SK-N-SH (cell line): ENCODE data around the gene PACSIN3. TPM values are rescaled to one million over a fixed set of nuclear protein-coding genes. Genes with fewer than 3 reads are reported as not detected.

Source experiments
- CTCF ChIA-PET: fragments of 300-600, 350-600 bp; formaldehyde crosslinking; extraction: SDS; loops from one replicate; lab custom pipeline; 2021; lab: Yijun Ruan, JAX
- POLR2A ChIA-PET: fragments of 350-600 bp; sonication (Branson Sonifier 250); formaldehyde crosslinking; extraction: SDS; loops from one replicate; lab custom pipeline; 2020; ENCODE audit warnings: antibody characterized with exemption, inconsistent platforms; lab: Yijun Ruan, JAX
- DNase-seq: peaks from one replicate; pipeline ENCODE4 v3.0.0; 2012
- H2AFZ ChIP-seq: fragments of 200-600 bp; sonication (generic); 2 replicates; pipeline ENCODE4 v1.8.1; 2016; ENCODE audit warnings: antibody characterized with exemption, mild to moderate bottlenecking, low read depth
- H3F3A ChIP-seq: fragments of 200-600 bp; sonication (generic); replicated peaks from 2 replicates; pipeline ENCODE3; 2016; ENCODE audit warnings: antibody characterized with exemption, mild to moderate bottlenecking; ENCODE audit not compliant: insufficient read depth
- H3K27ac ChIP-seq, 2 experiments: fragments of 200-500 bp in 1 of 2; fragments of 200-600 bp in 1 of 2; sonication (Bioruptor generic) in 1 of 2; sonication (generic), shearing (Covaris generic) in 1 of 2; 2 replicates each; pipeline versions ENCODE4 v1.5.1 to v1.6.1; 2014 to 2016; ENCODE audit warnings: low read depth in 2 of 2, inconsistent platforms in 1 of 2, low read length in 1 of 2, mild to moderate bottlenecking in 1 of 2, mixed read lengths in 1 of 2
- H3K27me3 ChIP-seq: fragments of 200-600 bp; sonication (generic), shearing (Covaris generic); 2 replicates; pipeline ENCODE4 v1.6.1; 2016; ENCODE audit warnings: mixed run types; ENCODE audit not compliant: insufficient read depth
- H3K36me3 ChIP-seq, 2 experiments: fragments of 200-500 bp in 1 of 2; fragments of 200-600 bp in 1 of 2; sonication (Bioruptor generic) in 1 of 2; sonication (generic) in 1 of 2; replicated peaks in 1 of 2; 2 replicates each; pipeline versions ENCODE3 to v1.5.1; 2014 to 2016; ENCODE audit warnings: low read length in 1 of 2, mild to moderate bottlenecking in 1 of 2; ENCODE audit not compliant: insufficient read depth in 2 of 2, control insufficient read depth in 1 of 2
- H3K4me1 ChIP-seq, 2 experiments: fragments of 200-500 bp in 1 of 2; fragments of 200-600 bp in 1 of 2; sonication (Bioruptor generic) in 1 of 2; sonication (generic), shearing (Covaris generic) in 1 of 2; 2 replicates each; pipeline versions ENCODE4 v1.5.1 to v1.6.1; 2014 to 2016; ENCODE audit warnings: low read depth in 1 of 2, low read length in 1 of 2, mixed run types in 1 of 2; ENCODE audit not compliant: insufficient read depth in 2 of 2, control insufficient read depth in 1 of 2
- H3K4me2 ChIP-seq: fragments of 200-600 bp; sonication (generic), shearing (Covaris generic); 2 replicates; pipeline ENCODE4 v1.6.1; 2017; ENCODE audit warnings: mixed run types
- H3K4me3 ChIP-seq, 2 experiments: fragments of 200-500 bp in 1 of 2; fragments of 200-600 bp in 1 of 2; sonication (Bioruptor generic) in 1 of 2; sonication (generic), shearing (Covaris generic) in 1 of 2; 2 replicates each; pipeline versions ENCODE4 v1.5.1 to v1.8.1; 2014 to 2016; ENCODE audit warnings: low read depth in 2 of 2, inconsistent platforms in 1 of 2, low read length in 1 of 2, mild to moderate bottlenecking in 1 of 2, mixed read lengths in 1 of 2, moderate library complexity in 1 of 2
- H3K79me2 ChIP-seq: fragments of 200-600 bp; sonication (generic); 2 replicates; pipeline ENCODE4 v1.8.1; 2017; ENCODE audit warnings: mild to moderate bottlenecking; ENCODE audit not compliant: insufficient read depth
- H3K9ac ChIP-seq: fragments of 200-600 bp; sonication (generic); 2 replicates; pipeline ENCODE4 v1.6.1; 2017; ENCODE audit warnings: mixed run types
- H3K9me2 ChIP-seq: fragments of 200-600 bp; sonication (generic); 2 replicates; pipeline ENCODE4 v1.6.1; 2017; ENCODE audit warnings: mixed run types
- H3K9me3 ChIP-seq: fragments of 200-600 bp; sonication (generic); 2 replicates; pipeline ENCODE4 v1.6.1; 2017; ENCODE audit warnings: mixed run types, mild to moderate bottlenecking, moderate library complexity
- H4K20me1 ChIP-seq: fragments of 200-600 bp; sonication (generic); 2 replicates; pipeline ENCODE4 v1.6.1; 2017; ENCODE audit warnings: mild to moderate bottlenecking, mixed run types; ENCODE audit not compliant: insufficient read depth
- CTCF ChIP-seq: fragments of 200-600 bp; sonication (generic); IDR thresholded peaks from 2 replicates; pipeline ENCODE4 v1.6.1; 2017; ENCODE audit warnings: antibody characterized with exemption, mild to moderate bottlenecking, moderate library complexity
- FOXJ3 ChIP-seq: sonication (generic); formaldehyde crosslinking; IDR thresholded peaks from 2 replicates; pipeline ENCODE4 v1.5.1; 2020; ENCODE audit warnings: mild to moderate bottlenecking, missing genetic modification reagents
- GABPA ChIP-seq: IDR thresholded peaks from 2 replicates; pipeline ENCODE4 v1.4.0; 2012; ENCODE audit warnings: low read depth, mild to moderate bottlenecking
- JUND ChIP-seq: IDR thresholded peaks from 2 replicates; pipeline ENCODE4 v1.4.0; 2012
- MAX ChIP-seq: IDR thresholded peaks from 2 replicates; pipeline ENCODE4 v1.4.0; 2012; ENCODE audit warnings: low read depth
- PBX3 ChIP-seq: IDR thresholded peaks from 2 replicates; pipeline ENCODE4; 2012
- RXRA ChIP-seq: IDR thresholded peaks from 2 replicates; pipeline ENCODE4 v1.4.0; 2012; ENCODE audit warnings: low read depth, mild to moderate bottlenecking, borderline replicate concordance
- SMC3 ChIP-seq: IDR thresholded peaks from 2 replicates; pipeline ENCODE4 v1.6.1; 2012; ENCODE audit warnings: low read depth, low read length, improper control_type of control experiment
- YY1 ChIP-seq: IDR thresholded peaks from 2 replicates; pipeline ENCODE4 v1.4.0; 2012; ENCODE audit warnings: low read depth, mild to moderate bottlenecking
- WGBS: methylation state at CpG from one replicate; pipeline ENCODE4 v1.1.6; 2017; ENCODE audit warnings: low lambda C conversion rate; 5-methylcytosine and 5-hydroxymethylcytosine counted together
- polyA plus RNA-seq, 3 experiments: library from polyadenylated mRNA; depleted of rRNA; stranded (reverse); fragments of >200 nt; gene quantifications; 2 replicates each; pipeline ENCODE4 v1.2.3, GENCODE V29; 2012

PACSIN3 gene
- polyA plus RNA-seq, 1 of the 3 experiments (the other 2 are of a cell fraction), result 31.1 TPM

GRCh38 chr11:47162426-47162825 lies 23.8 kb downstream of the PACSIN3 start:
- DNase-seq, result no peak
- ChIA-PET CTCF (interaction anchor here (0.6 to 4.4 kb wide), 22 partner anchors 9 to 525 kb away, joined by 3 to 48 read pairs (median 4); no protein-coding TSS in a partner anchor), POLR2A (interaction anchor here (0.6 kb wide), 2 partner anchors 13 to 643 kb away, joined by 3 to 4 read pairs; no protein-coding TSS in a partner anchor)
- H3K9me2 ChIP-seq, result no peaks in the 10 kb centered on the region
- 90% methylated on average over 4 of the region's 5 CpGs for WGBS
- no peak for TF ChIP-seq JUND
- H3K79me2 ChIP-seq, result no peaks in the 10 kb centered on the region
- peaks cover 12 to 42% of the 10 kb centered on the region in 2 experiments for H3K36me3 ChIP-seq
- H3K27ac ChIP-seq, result no peak overlapping the region
- H3K4me3 ChIP-seq, result no peak overlapping the region
- H4K20me1 ChIP-seq, result peaks cover 8% of the 10 kb centered on the region; the same call in 1 of the 2 replicates
- no peak overlapping the region for H3K4me2 ChIP-seq
- H3K4me1 ChIP-seq, result no peaks in the 10 kb centered on the region; a peak in 1 of 4 replicates
- no peak overlapping the region for H2AFZ ChIP-seq
- no peak overlapping the region for H3K9ac ChIP-seq
- H3K9me3 ChIP-seq, result no peaks in the 10 kb centered on the region
- peaks cover 18% of the 10 kb centered on the region for H3F3A ChIP-seq
- H3K27me3 ChIP-seq, result no peaks in the 10 kb centered on the region

GRCh38 chr11:47161890-47162289 lies 24.3 kb downstream of the PACSIN3 start:
- Histone ChIP-seq H3K36me3 (peaks cover 12 to 41% of the 10 kb centered on the region in 2 experiments), H3K79me2 (no peaks in the 10 kb centered on the region), H3K9me2 (no peaks in the 10 kb centered on the region)
- TF ChIP-seq CTCF, result no peak
- TF ChIP-seq GABPA, result no peak
- no peak for TF ChIP-seq SMC3
- no peak for TF ChIP-seq YY1
- no peak for TF ChIP-seq FOXJ3
- no peak for TF ChIP-seq MAX
- no peak for TF ChIP-seq PBX3
- TF ChIP-seq RXRA, result no peak
- TF ChIP-seq, all 33 proteins: peak for 0
- 67% methylated on average over 9 of the region's 9 CpGs for WGBS
- Histone ChIP-seq H3F3A (peaks cover 18% of the 10 kb centered on the region), H3K27me3 (no peaks in the 10 kb centered on the region), H3K4me2 (no peak overlapping the region), H3K9me3 (no peaks in the 10 kb centered on the region), H3K9ac (no peak overlapping the region), H3K4me1 (no peaks in the 10 kb centered on the region; a peak in 1 of 4 replicates), H3K4me3 (no peak overlapping the region), H2AFZ (no peak overlapping the region), H4K20me1 (peaks cover 8% of the 10 kb centered on the region; the same call in 1 of the 2 replicates), H3K27ac (no peak overlapping the region)
- CTCF ChIA-PET, result interaction anchor here (0.6 to 4.4 kb wide), 25 partner anchors 9 to 336 kb away, joined by 3 to 48 read pairs (median 4); no protein-coding TSS in a partner anchor
- DNase-seq, result no peak
- POLR2A ChIA-PET, result no interaction called here
